K562 (cell line): ENCODE data around the gene EPHA1. TPM values are rescaled to one million over a fixed set of nuclear protein-coding genes. Genes with fewer than 3 reads are reported as not detected.

Experiments
- ATAC-seq: fragments of 200-7000 bp; cut with Tn5 transposase; 3 replicates; pipeline ENCODE4 v1.9.1; 2020; ENCODE audit warnings: moderate library complexity
- BruUV-seq: library from RNA; stranded (reverse); fragments of 400-500 nt; replicated peaks from 2 replicates; lab custom pipeline; 2021; lab: Mats Ljungman, UMichigan
- CTCF ChIA-PET: fragments of 300-600 bp; formaldehyde crosslinking; extraction: SDS; loops from one replicate; lab custom pipeline; 2021; ENCODE audit warnings: low intra/inter-chr PET ratio; lab: Yijun Ruan, JAX
- POLR2A ChIA-PET: fragments of 300-600, 350-650 bp; sonication (Branson Sonifier 250); formaldehyde crosslinking; extraction: SDS; loops from one replicate; lab custom pipeline; 2021; ENCODE audit warnings: antibody characterized with exemption, inconsistent platforms; lab: Yijun Ruan, JAX
- DNase-seq, 4 experiments: peaks; one replicate each; pipeline versions ENCODE4 v3.0.0 to v3.0.0-alpha.2; 2011 to 2018; ENCODE audit warnings: low spot score in 3 of 4, mixed read lengths in 3 of 4; ENCODE audit errors: extremely low read depth in 1 of 4
- FAIRE-seq: peaks from 2 replicates; lab custom pipeline; 2011; peaks lifted over from hg19 to GRCh38; lab: Jason Lieb, UNC
- H2AFZ ChIP-seq: 2 replicates; pipeline ENCODE4 v1.6.0; 2011; ENCODE audit warnings: low read depth, low read length, control low read depth, inconsistent platforms
- H3K27ac ChIP-seq: fragments of 200-600 bp; 3 replicates; pipeline ENCODE4 v1.8.0; 2011; ENCODE audit warnings: low read depth, mild to moderate bottlenecking, control low read depth, inconsistent platforms, low read length, moderate library complexity, mixed read lengths; ENCODE audit errors: extremely low read depth
- H3K27me3 ChIP-seq, 2 experiments: fragments of 300-600 bp in 1 of 2; 2 replicates in 1 of 2; 3 replicates in 1 of 2; pipeline versions ENCODE4 v1.6.0 to v1.8.0; 2011; ENCODE audit warnings: inconsistent platforms in 2 of 2, low read length in 2 of 2, mild to moderate bottlenecking in 1 of 2, mixed read lengths in 1 of 2, moderate library complexity in 1 of 2; ENCODE audit not compliant: control insufficient read depth in 2 of 2, insufficient read depth in 2 of 2
- H3K36me3 ChIP-seq: fragments of 300-600 bp; 3 replicates; pipeline ENCODE4 v1.8.0; 2011; ENCODE audit warnings: mild to moderate bottlenecking, low read length, inconsistent platforms; ENCODE audit not compliant: control insufficient read depth, insufficient read depth
- H3K4me1 ChIP-seq, 2 experiments: fragments of 200-600 bp in 1 of 2; replicated peaks in 1 of 2; 2 replicates in 1 of 2; 3 replicates in 1 of 2; pipeline versions ENCODE4 v1.5.1 to v1.8.0; 2011; ENCODE audit warnings: inconsistent platforms in 2 of 2, low read length in 2 of 2, mild to moderate bottlenecking in 1 of 2, mixed read lengths in 1 of 2, moderate library complexity in 1 of 2; ENCODE audit not compliant: control insufficient read depth in 2 of 2, insufficient read depth in 2 of 2
- H3K4me2 ChIP-seq: 2 replicates; pipeline ENCODE4 v1.6.1; 2011; ENCODE audit warnings: low read length, control low read depth, inconsistent platforms, mixed read lengths; ENCODE audit not compliant: insufficient read depth
- H3K4me3 ChIP-seq: fragments of 200-600 bp; sonication (generic), shearing (Covaris generic); 2 replicates; pipeline ENCODE4 v1.5.1; 2016; ENCODE audit warnings: control low read depth, inconsistent platforms
- H3K79me2 ChIP-seq: fragments of 200-600 bp; 3 replicates; pipeline ENCODE4 v1.8.0; 2011; ENCODE audit warnings: low read length, inconsistent platforms; ENCODE audit not compliant: control insufficient read depth, insufficient read depth
- H3K9ac ChIP-seq, 2 experiments: 2 replicates each; pipeline versions ENCODE4 v1.6.0 to v1.6.1; 2011; ENCODE audit warnings: low read depth in 2 of 2, low read length in 2 of 2, control low read depth in 1 of 2, inconsistent platforms in 1 of 2, mild to moderate bottlenecking in 1 of 2, mixed read lengths in 1 of 2; ENCODE audit not compliant: insufficient read depth in 1 of 2
- H3K9me1 ChIP-seq: one replicate; pipeline ENCODE4 v1.6.0; 2011; ENCODE audit warnings: inconsistent platforms, mild to moderate bottlenecking, low read length, moderate library complexity; ENCODE audit not compliant: control insufficient read depth, insufficient read depth
- H3K9me3 ChIP-seq: replicated peaks from 2 replicates; pipeline ENCODE4 v1.5.1; 2011; ENCODE audit warnings: low read depth, low read length, inconsistent platforms; ENCODE audit not compliant: control insufficient read depth, insufficient read depth
- H4K20me1 ChIP-seq: replicated peaks from 2 replicates; pipeline ENCODE4 v1.6.1; 2011; ENCODE audit warnings: low read length, inconsistent platforms, mixed read lengths; ENCODE audit not compliant: control insufficient read depth, insufficient read depth
- CBX1 ChIP-seq: sonication (generic); IDR thresholded peaks from 2 replicates; pipeline ENCODE4 v1.6.1; 2016; ENCODE audit warnings: antibody characterized with exemption, low read depth, mild to moderate bottlenecking
- ELF2 ChIP-seq: fragments of 250-450 bp; sonication (Bioruptor Pico); IDR thresholded peaks from 2 replicates; pipeline ENCODE4 v1.5.0; 2021; ENCODE audit warnings: mild to moderate bottlenecking
- FOXM1 ChIP-seq, 2 experiments: fragments of 450-650 bp in 1 of 2; sonication (generic) in 1 of 2; formaldehyde crosslinking in 1 of 2; IDR thresholded peaks; 2 replicates each; pipeline versions ENCODE4 v1.6.1 to v1.9.0; 2017 to 2022; ENCODE audit warnings: low read depth in 2 of 2, mild to moderate bottlenecking in 2 of 2, missing genetic modification reagents in 1 of 2, moderate library complexity in 1 of 2
- GABPB2 ChIP-seq: fragments of 250-450 bp; sonication (Bioruptor Pico); conservative IDR thresholded peaks from 2 replicates; pipeline ENCODE4 v1.5.1; 2021; ENCODE audit warnings: mild to moderate bottlenecking
- NR3C1 ChIP-seq: sonication (generic); formaldehyde crosslinking; IDR thresholded peaks from 2 replicates; pipeline ENCODE4 v1.8.1; 2022; ENCODE audit warnings: missing genetic modification reagents
- PATZ1 ChIP-seq: fragments of 250-450 bp; sonication (Bioruptor Pico); IDR thresholded peaks from 2 replicates; pipeline ENCODE4 v1.5.0; 2020; ENCODE audit warnings: mild to moderate bottlenecking, borderline replicate concordance
- POLR2AphosphoS2 ChIP-seq: IDR thresholded peaks from 2 replicates; pipeline ENCODE4 v1.6.1; 2012; ENCODE audit warnings: low read length, improper control_type of control experiment
- ZNF780A ChIP-seq: fragments of 250-450 bp; sonication (Bioruptor Pico); IDR thresholded peaks from 2 replicates; pipeline ENCODE4 v1.5.0; 2021; ENCODE audit warnings: mild to moderate bottlenecking
- WGBS: fragments of 100-300 bp; shearing (Covaris generic); methylation state at CpG from one replicate; pipeline ENCODE4 v1.1.6; 2016; ENCODE audit warnings: low coverage, mixed read lengths; ENCODE audit not compliant: insufficient coverage; ENCODE audit errors: missing lambda C conversion rate; 5-methylcytosine and 5-hydroxymethylcytosine counted together
- in situ Hi-C: fragments of 300-500 bp; cut with MboI; formaldehyde crosslinking; loops from 4 replicates; pipeline ENCODE4 v1.15.0; 2018; ENCODE audit warnings: inconsistent platforms, mixed read lengths
- intact Hi-C: fragments of 100-400 bp; cut with micrococcal nuclease; formaldehyde crosslinking; loops from 2 replicates; pipeline ENCODE4 v1.14.2; 2022
- polyA plus RNA-seq, 8 experiments: library from polyadenylated mRNA; depleted of rRNA in 4 of 8; stranded (reverse) in 5 of 8; unstranded in 3 of 8; fragments of >200 nt; fragmentation: Nextera tagmentation in 2 of 8; fragmentation: Illumina TruSeq in 1 of 8; extraction: Ambion mirVana in 2 of 8; extraction: Trizol in 1 of 8; gene quantifications; 2 replicates each; pipeline versions ENCODE4 v1.2.1 to v1.2.3, GENCODE V29; 2011 to 2014; ENCODE audit warnings: inconsistent platforms in 1 of 8, missing spikeins in 1 of 8
- total RNA-seq, 7 experiments: library from RNA; depleted of rRNA in 6 of 7; stranded (reverse); fragments of >200 nt in 6 of 7; fragmentation: Illumina TruSeq in 2 of 7; extraction: Trizol in 2 of 7; gene quantifications; 2 replicates each; pipeline versions ENCODE4 v1.2.1 to v1.2.3, GENCODE V29; 2011 to 2021; ENCODE audit warnings: low replicate concordance in 1 of 7

EPHA1 gene
- total and polyA plus RNA-seq, 9 of the 15 experiments (the other 6 are each of a cell fraction or from before 2014, with no cell fraction given): 0.22 to 0.57 (median 0.32) TPM; not detected in 6

GRCh38 chr7:143393267-143394041, 15.2 kb downstream of the EPHA1 start (continued):
- TF ChIP-seq FOXM1 (IDR thresholded peaks at IDR 0.05; ENCODE audit: low read depth): no peak
- no peak for TF ChIP-seq FOXM1 (CRISPR knock-in tag; IDR thresholded peaks at IDR 0.05; ENCODE audit: low read depth)

- in situ Hi-C loops (no loop called here), intact Hi-C loops (no loop called here)
- Histone ChIP-seq H3K27me3 (peaks cover 15 to 46% of the 10 kb centered on the region in 2 experiments; a peak in 4 of 5 replicates), H3K9ac (no peak overlapping the region), H3K36me3 (peaks cover 39% of the 10 kb centered on the region; the same call in 2 of the 3 replicates), H3K79me2 (no peaks in the 10 kb centered on the region), H3K9me3 (no peaks in the 10 kb centered on the region), H3K9me1 (peaks cover 8% of the 10 kb centered on the region), H3K4me1 (peaks cover 0 to 20% of the 10 kb centered on the region in 2 experiments; a peak in 2 of 5 replicates), H2AFZ (no peak overlapping the region), H3K4me3 (no peak overlapping the region), H3K27ac (no peak overlapping the region), H4K20me1 (peaks cover 25% of the 10 kb centered on the region), H3K4me2 (no peak overlapping the region)
- BruUV-seq: no TSS peak
- ChIA-PET CTCF (no interaction called here), POLR2A (interaction anchor here (0.6 to 9.7 kb wide), 8 partner anchors 9 to 130 kb away, joined by 3 to 131 read pairs (median 4); partner anchors contain the start of genes EPHA1, GSTK1 and ZYX)
- TF ChIP-seq PATZ1 (no peak), ELF2 (no peak), POLR2AphosphoS2 (peak; percentile 57; the same call in 1 of the 2 replicates), CBX1 (0 out of 2 replicates have a peak, but pooled peaks have one; percentile 22), NR3C1 (no peak), GABPB2 (CRISPR knock-in tag) (no peak), ZNF780A (CRISPR knock-in tag) (no peak)
- DNase-seq (peak in 1 of 4 experiments; percentile 17), ATAC-seq (no peak), FAIRE-seq (no peak)
- WGBS: 78% methylated on average over 6 of the region's 6 CpGs
These were observed 15.8 kb downstream of the EPHA1 start for GRCh38 chr7:143392875-143393266.
